RWPE1 (cell line): ENCODE results near the gene C3orf85.
"Not testable (repeated sequence)": the region's sequence is repeated elsewhere in the genome, so short reads cannot be mapped to it uniquely, and the experiment has no call there.

Experiments
- CTCF ChIA-PET: fragments of 350-600 bp; sonication (Branson Sonifier 250); formaldehyde crosslinking; extraction: SDS; loops from one replicate; lab custom pipeline; 2021; lab: Yijun Ruan, JAX
- POLR2A ChIA-PET: fragments of 400-600 bp; formaldehyde crosslinking; extraction: SDS; loops from one replicate; lab custom pipeline; 2020; ENCODE audit warnings: antibody characterized with exemption; ENCODE audit not compliant: low non-redundant PET; lab: Yijun Ruan, JAX
- DNase-seq: peaks from one replicate; pipeline ENCODE4 v3.0.0; 2012; ENCODE audit warnings: low spot score
- H3K27ac ChIP-seq: fragments of 450-650 bp; 2 replicates; pipeline ENCODE4 v1.5.1; 2017
- CTCF ChIP-seq: fragments of 450-650 bp; conservative IDR thresholded peaks from 2 replicates; pipeline ENCODE4 v1.5.1; 2017; ENCODE audit warnings: low read depth, mild to moderate bottlenecking

Gene C3orf85

GRCh38 chr3:109118584-109118983 lies 17.9 kb upstream of the C3orf85 start:
- CTCF ChIA-PET = no interaction called here
- H3K27ac ChIP-seq = no peak overlapping the region
- no peak for DNase-seq
- no peak for TF ChIP-seq CTCF
- POLR2A ChIA-PET = no interaction called here

- no peak for DNase-seq
- TF ChIP-seq CTCF = no peak
- CTCF ChIA-PET = no interaction called here
- POLR2A ChIA-PET = no interaction called here
- no peak overlapping the region for H3K27ac ChIP-seq
Observed at GRCh38 chr3:109122690-109123089, 13.8 kb upstream of the C3orf85 start.

GRCh38 chr3:109125902-109126301 lies 10.6 kb upstream of the C3orf85 start:
- ChIA-PET POLR2A (no interaction called here), CTCF (interaction anchor here (1.0 kb wide), 1 partner anchor 244 kb away, joined by 5 read pairs; no protein-coding TSS in a partner anchor)
- DNase-seq = no peak
- no peak for TF ChIP-seq CTCF
- no peak overlapping the region for H3K27ac ChIP-seq

GRCh38 chr3:109127553-109127952 lies 9.0 kb upstream of the C3orf85 start:
- ChIA-PET POLR2A (no interaction called here), CTCF (no interaction called here)
- TF ChIP-seq CTCF = no peak
- no peak overlapping the region for H3K27ac ChIP-seq
- DNase-seq = no peak

- DNase-seq = no peak
- no peak for TF ChIP-seq CTCF
- H3K27ac ChIP-seq = no peak overlapping the region
- CTCF ChIA-PET = no interaction called here
- POLR2A ChIA-PET = no interaction called here
Observed at GRCh38 chr3:109131276-109131675, 5.2 kb upstream of the C3orf85 start.

- TF ChIP-seq CTCF = no peak
- no peak overlapping the region for H3K27ac ChIP-seq
- ChIA-PET CTCF (no interaction called here), POLR2A (no interaction called here)
- DNase-seq = no peak
Observed at GRCh38 chr3:109132801-109133473, 3.6 kb upstream of the C3orf85 start.

- POLR2A ChIA-PET, DNase-seq, H3K27ac ChIP-seq, CTCF ChIA-PET: not testable (repeated sequence)
Observed at GRCh38 chr3:109133474-109133816, 3.1 kb upstream of the C3orf85 start.
